ENCODE measurements around the gene PXT1. TPM values are rescaled to one million over a fixed set of nuclear protein-coding genes. Genes with fewer than 3 reads are reported as not detected.
"Not testable (repeated sequence)": the region's sequence is repeated elsewhere in the genome, so short reads cannot be mapped to it uniquely, and the experiment has no call there.

The PXT1 gene
- total RNA-seq, 1 donor from 2014 or later: not detected

DNA sequence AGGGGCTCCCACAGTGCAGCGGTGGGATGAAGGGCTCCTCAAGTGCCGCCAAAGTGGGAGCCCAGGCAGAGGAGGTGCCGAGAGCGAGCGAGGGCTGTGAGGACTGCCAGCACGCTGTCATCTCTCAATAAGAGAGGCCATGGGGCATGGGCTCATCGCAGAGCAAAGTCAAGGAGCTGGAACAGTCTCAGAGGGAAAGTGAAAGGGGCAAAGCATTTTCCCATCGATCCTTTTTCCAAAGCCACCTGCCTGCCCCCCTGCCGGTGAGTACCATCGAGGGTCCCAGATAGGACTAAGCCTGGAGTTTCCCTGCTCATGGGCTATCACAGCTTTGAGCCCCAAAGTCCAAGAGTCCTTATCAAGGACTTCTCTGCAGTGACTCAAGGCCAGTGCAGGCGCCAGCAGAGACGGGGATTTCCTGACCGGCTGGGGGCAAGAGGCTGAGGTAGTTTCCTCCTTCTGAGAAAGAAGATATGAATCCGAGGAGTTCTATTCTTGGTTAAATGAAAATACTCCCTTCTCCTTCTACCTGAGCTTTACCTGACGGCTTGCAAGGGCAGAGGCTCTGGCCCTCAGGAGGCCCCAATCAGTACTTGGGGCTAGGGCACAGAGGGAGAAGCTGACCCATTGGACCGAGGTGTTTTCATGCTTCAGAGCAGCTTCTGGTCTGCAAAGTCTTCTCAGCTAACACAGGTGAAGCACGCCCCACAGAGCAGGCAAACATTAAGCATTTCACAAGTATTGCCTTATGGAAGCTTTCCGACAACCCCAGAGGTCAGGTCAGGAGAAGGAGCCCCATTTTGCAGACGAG lies 77.8 kb downstream of the PXT1 start:
- no peak overlapping the region for H3K4me3 ChIP-seq (ENCODE audit: low read depth, low read length)
- DNase-seq (ENCODE audit: low read depth): peak; percentile 30
- TF ChIP-seq, protein P1, sequence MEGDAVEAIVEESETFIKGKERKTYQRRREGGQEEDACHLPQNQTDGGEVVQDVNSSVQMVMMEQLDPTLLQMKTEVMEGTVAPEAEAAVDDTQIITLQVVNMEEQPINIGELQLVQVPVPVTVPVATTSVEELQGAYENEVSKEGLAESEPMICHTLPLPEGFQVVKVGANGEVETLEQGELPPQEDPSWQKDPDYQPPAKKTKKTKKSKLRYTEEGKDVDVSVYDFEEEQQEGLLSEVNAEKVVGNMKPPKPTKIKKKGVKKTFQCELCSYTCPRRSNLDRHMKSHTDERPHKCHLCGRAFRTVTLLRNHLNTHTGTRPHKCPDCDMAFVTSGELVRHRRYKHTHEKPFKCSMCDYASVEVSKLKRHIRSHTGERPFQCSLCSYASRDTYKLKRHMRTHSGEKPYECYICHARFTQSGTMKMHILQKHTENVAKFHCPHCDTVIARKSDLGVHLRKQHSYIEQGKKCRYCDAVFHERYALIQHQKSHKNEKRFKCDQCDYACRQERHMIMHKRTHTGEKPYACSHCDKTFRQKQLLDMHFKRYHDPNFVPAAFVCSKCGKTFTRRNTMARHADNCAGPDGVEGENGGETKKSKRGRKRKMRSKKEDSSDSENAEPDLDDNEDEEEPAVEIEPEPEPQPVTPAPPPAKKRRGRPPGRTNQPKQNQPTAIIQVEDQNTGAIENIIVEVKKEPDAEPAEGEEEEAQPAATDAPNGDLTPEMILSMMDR (conservative IDR thresholded peaks at IDR 0.05; ENCODE audit: low read depth, low read length): no peak

GRCh38 chr6:36364061-36364635 lies 78.5 kb downstream of the PXT1 start:
- not testable (repeated sequence) for H3K4me3 ChIP-seq (ENCODE audit: low read depth, low read length); DNase-seq (ENCODE audit: low read depth)

- not testable (repeated sequence) for DNase-seq (ENCODE audit: low read depth); H3K4me3 ChIP-seq (ENCODE audit: low read depth, low read length)
Measured at GRCh38 chr6:36363371-36363752, 79.3 kb downstream of the PXT1 start.

DNA sequence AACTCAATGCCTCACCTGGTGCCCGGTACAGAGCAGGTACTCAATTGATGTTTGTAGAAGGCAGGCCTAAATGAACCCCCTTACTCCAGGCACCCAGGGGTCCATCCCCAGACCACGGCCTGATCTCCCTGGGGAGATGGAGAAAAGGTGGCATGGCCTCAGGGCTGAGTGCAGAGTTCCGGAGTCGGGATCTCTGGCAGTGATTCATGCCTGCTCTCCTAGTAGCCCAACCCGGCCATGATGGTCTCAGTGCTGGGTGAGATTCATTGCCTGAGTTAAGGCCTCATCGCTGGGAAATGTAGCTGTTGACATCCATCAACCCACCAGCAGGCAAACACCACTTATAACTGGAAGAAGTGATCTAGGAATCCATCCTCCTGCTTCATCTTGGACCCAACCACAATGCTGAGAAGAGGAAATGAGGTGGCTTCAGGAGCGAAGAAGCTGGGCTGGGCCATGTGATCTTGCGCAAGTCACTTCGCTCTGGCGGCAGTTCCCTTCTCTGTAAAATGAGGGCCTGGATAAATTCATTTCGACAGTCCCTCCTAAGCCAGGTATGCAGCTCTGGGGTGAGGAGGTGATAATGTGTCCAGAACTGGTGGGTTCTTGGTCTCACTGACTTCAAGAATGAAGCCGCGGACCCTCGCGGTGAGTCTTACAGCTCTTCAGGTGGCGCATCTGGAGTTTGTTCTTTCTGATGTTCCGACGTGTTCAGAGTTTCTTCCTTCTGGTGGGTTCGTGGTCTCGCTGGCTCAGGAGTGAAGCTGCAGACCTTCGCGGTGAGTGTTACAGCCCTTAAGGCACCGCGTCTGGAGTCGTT lies 79.9 kb downstream of the PXT1 start:
- TF ChIP-seq, protein P1 (conservative IDR thresholded peaks at IDR 0.05; ENCODE audit: low read depth, low read length): no peak
- no peak for DNase-seq (ENCODE audit: low read depth)
- no peak overlapping the region for H3K4me3 ChIP-seq (ENCODE audit: low read depth, low read length)

- TF ChIP-seq, protein P1 (conservative IDR thresholded peaks at IDR 0.05; ENCODE audit: low read depth, low read length): no peak
- DNase-seq (ENCODE audit: low read depth): no peak
- H3K4me3 ChIP-seq (ENCODE audit: low read depth, low read length): no peak overlapping the region
Measured at GRCh38 chr6:36361071-36361470, 81.6 kb downstream of the PXT1 start.

GRCh38 chr6:36360241-36361054 lies 82.2 kb downstream of the PXT1 start:
- H3K4me3 ChIP-seq (ENCODE audit: low read depth, low read length): no peak overlapping the region
- DNase-seq (ENCODE audit: low read depth): no peak
- TF ChIP-seq, protein P1 (conservative IDR thresholded peaks at IDR 0.05; ENCODE audit: low read depth, low read length): peak; percentile 83

GRCh38 chr6:36358226-36358915 lies 84.3 kb downstream of the PXT1 start:
- TF ChIP-seq, protein P1 (conservative IDR thresholded peaks at IDR 0.05; ENCODE audit: low read depth, low read length): no peak
- H3K4me3 ChIP-seq (ENCODE audit: low read depth, low read length): no peak overlapping the region
- peak; percentile 19 for DNase-seq (ENCODE audit: low read depth)
